ENCODE results near the gene SYTL1. TPM values are rescaled to one million over a fixed set of nuclear protein-coding genes. Genes with fewer than 3 reads are reported as not detected.

The SYTL1 gene
- total RNA-seq, 1 donor, result under 0.01 TPM

DNA sequence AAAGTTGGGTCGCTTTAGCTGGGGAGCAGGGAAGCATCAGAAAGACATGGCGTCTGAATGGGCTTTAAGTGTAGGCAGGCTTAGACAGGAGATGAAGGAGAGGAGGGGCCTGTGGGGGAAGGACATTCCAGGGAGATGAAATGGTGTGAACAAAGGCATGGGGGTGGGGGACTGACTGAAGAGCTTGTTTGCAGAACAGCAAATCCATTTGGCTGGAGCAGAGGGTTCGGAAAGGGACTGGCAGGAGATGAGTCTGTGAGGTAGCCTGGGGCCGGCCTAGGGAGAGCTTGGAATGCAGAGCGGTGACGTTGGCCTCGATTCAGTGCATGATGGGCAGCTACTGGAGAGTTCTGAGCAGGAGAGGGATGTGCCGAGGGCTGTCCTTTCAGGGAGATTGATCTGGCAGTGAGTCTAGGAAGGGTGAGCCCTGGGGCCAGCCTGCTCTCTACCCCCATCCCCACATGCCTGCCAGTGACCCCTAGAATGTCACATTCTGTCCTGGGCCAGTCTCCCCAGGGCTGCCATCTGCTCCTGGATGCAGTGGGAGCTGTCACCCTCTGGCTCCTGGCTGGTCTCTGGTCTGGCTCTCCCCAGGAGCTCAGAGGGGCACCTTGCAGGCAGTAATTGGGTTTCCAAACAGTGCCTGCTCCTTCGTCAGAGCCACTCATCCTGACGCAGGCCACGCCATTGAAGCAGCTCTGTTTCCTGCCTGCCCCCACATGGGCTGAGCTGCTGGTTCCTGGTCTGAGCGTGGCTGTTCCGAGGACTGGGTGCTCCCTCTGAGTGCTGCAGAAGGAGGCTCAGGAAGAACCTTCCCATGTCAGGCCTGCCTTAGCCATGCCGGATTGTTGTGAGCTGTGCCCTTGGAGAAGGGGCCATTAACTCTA is 42.2 kb upstream of the SYTL1 start:
- peak overlapping the region; percentile 17 for H2AFZ ChIP-seq (ENCODE audit: low read length)
- H3K27me3 ChIP-seq (ENCODE audit: insufficient read depth, low read length), result no peaks in the 10 kb centered on the region
- no peak overlapping the region for H3K4me3 ChIP-seq (ENCODE audit: insufficient read depth, low read length)
- peak overlapping the region; percentile 81 for H3K27ac ChIP-seq (ENCODE audit: low read depth, low read length)
- peaks cover 29% of the 10 kb centered on the region for H3K36me3 ChIP-seq (ENCODE audit: insufficient read depth, low read length)
- H3K4me2 ChIP-seq (ENCODE audit: insufficient read depth, low read length), result no peak overlapping the region
- H3K4me1 ChIP-seq (ENCODE audit: insufficient read depth, low read length), result peaks cover 24% of the 10 kb centered on the region
- peak; percentile 99 for DNase-seq (ENCODE audit: insufficient read length, low spot score, missing footprints)
- no peaks in the 10 kb centered on the region for H3K79me2 ChIP-seq (ENCODE audit: insufficient read depth, low read length)
- TF ChIP-seq, protein P1, sequence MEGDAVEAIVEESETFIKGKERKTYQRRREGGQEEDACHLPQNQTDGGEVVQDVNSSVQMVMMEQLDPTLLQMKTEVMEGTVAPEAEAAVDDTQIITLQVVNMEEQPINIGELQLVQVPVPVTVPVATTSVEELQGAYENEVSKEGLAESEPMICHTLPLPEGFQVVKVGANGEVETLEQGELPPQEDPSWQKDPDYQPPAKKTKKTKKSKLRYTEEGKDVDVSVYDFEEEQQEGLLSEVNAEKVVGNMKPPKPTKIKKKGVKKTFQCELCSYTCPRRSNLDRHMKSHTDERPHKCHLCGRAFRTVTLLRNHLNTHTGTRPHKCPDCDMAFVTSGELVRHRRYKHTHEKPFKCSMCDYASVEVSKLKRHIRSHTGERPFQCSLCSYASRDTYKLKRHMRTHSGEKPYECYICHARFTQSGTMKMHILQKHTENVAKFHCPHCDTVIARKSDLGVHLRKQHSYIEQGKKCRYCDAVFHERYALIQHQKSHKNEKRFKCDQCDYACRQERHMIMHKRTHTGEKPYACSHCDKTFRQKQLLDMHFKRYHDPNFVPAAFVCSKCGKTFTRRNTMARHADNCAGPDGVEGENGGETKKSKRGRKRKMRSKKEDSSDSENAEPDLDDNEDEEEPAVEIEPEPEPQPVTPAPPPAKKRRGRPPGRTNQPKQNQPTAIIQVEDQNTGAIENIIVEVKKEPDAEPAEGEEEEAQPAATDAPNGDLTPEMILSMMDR (IDR thresholded peaks at IDR 0.05; ENCODE audit: extremely low read depth, low read depth, low read length), result no peak
- no peaks in the 10 kb centered on the region for H3K9me3 ChIP-seq (ENCODE audit: low read depth, low read length)
- H4K20me1 ChIP-seq (ENCODE audit: insufficient read depth, low read length), result no peaks in the 10 kb centered on the region

GRCh38 chr1:27300341-27301051 is 41.3 kb upstream of the SYTL1 start:
- H3K27me3 ChIP-seq (ENCODE audit: insufficient read depth, low read length), result no peaks in the 10 kb centered on the region
- H3K4me3 ChIP-seq (ENCODE audit: insufficient read depth, low read length), result no peak overlapping the region
- no peaks in the 10 kb centered on the region for H4K20me1 ChIP-seq (ENCODE audit: insufficient read depth, low read length)
- H2AFZ ChIP-seq (ENCODE audit: low read length), result no peak overlapping the region
- no peak overlapping the region for H3K4me2 ChIP-seq (ENCODE audit: insufficient read depth, low read length)
- H3K9me3 ChIP-seq (ENCODE audit: low read depth, low read length), result no peaks in the 10 kb centered on the region
- DNase-seq (ENCODE audit: insufficient read length, low spot score, missing footprints), result peak; percentile 96
- TF ChIP-seq, protein P1 (IDR thresholded peaks at IDR 0.05; ENCODE audit: extremely low read depth, low read depth, low read length), result peak; percentile 96
- H3K36me3 ChIP-seq (ENCODE audit: insufficient read depth, low read length), result peaks cover 25% of the 10 kb centered on the region
- peaks cover 24% of the 10 kb centered on the region for H3K4me1 ChIP-seq (ENCODE audit: insufficient read depth, low read length)
- H3K79me2 ChIP-seq (ENCODE audit: insufficient read depth, low read length), result no peaks in the 10 kb centered on the region
- H3K27ac ChIP-seq (ENCODE audit: low read depth, low read length), result peak overlapping the region; percentile 81

GRCh38 chr1:27301052-27301422 is 40.8 kb upstream of the SYTL1 start:
- Histone ChIP-seq H3K4me3 (ENCODE audit: insufficient read depth, low read length) (no peak overlapping the region), H3K27ac (ENCODE audit: low read depth, low read length) (peak overlapping the region; percentile 27), H2AFZ (ENCODE audit: low read length) (no peak overlapping the region), H3K79me2 (ENCODE audit: insufficient read depth, low read length) (no peaks in the 10 kb centered on the region), H3K27me3 (ENCODE audit: insufficient read depth, low read length) (no peaks in the 10 kb centered on the region), H3K4me1 (ENCODE audit: insufficient read depth, low read length) (peaks cover 24% of the 10 kb centered on the region), H3K36me3 (ENCODE audit: insufficient read depth, low read length) (peaks cover 26% of the 10 kb centered on the region), H4K20me1 (ENCODE audit: insufficient read depth, low read length) (no peaks in the 10 kb centered on the region), H3K4me2 (ENCODE audit: insufficient read depth, low read length) (no peak overlapping the region), H3K9me3 (ENCODE audit: low read depth, low read length) (no peaks in the 10 kb centered on the region)
- TF ChIP-seq, protein P1 (IDR thresholded peaks at IDR 0.05; ENCODE audit: extremely low read depth, low read depth, low read length), result no peak
- no peak for DNase-seq (ENCODE audit: insufficient read length, low spot score, missing footprints)

Measured in osteoblast (primary cell).